Measurements from ENCODE around the gene PMP22.

GRCh38 chr17:15269780-15270089, 4.6 kb upstream of the PMP22 start:
- TF ChIP-seq POLR2AphosphoS5 (IDR thresholded peaks at IDR 0.05; ENCODE audit: low read depth, low read length) (no peak), POLR2A (IDR thresholded peaks at IDR 0.05; ENCODE audit: low read depth, low read length) (no peak)

Measured in GM12892 (cell line).